ENCODE data around the gene SPARC.

Gene SPARC

DNA sequence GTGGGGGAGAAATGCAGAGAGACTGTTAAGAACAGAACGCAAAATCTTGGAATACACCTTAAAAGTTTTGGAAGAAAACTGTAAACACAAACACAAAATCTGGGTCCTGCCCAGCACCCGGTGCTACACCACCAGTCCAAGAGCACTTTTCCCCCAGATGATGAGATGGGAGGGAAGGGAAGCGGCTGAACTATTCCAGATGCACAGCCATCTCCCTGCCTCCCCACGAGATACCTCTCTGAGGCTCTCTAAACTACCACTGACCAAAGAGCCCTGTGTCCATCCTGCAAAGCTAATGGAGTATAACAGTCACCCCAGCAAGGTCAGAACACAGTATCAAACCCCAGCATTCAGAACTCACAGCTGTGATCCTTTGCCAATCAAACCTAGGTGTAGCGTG lies 8.0 kb downstream of the SPARC start:
- no peak for DNase-seq (ENCODE audit: low read depth)

- DNase-seq (ENCODE audit: low read depth) = no peak
Observed at GRCh38 chr5:151677776-151678545, 8.8 kb downstream of the SPARC start.

- DNase-seq (ENCODE audit: low read depth) = no peak
Observed at GRCh38 chr5:151676719-151677118, 10.0 kb downstream of the SPARC start.

DNA sequence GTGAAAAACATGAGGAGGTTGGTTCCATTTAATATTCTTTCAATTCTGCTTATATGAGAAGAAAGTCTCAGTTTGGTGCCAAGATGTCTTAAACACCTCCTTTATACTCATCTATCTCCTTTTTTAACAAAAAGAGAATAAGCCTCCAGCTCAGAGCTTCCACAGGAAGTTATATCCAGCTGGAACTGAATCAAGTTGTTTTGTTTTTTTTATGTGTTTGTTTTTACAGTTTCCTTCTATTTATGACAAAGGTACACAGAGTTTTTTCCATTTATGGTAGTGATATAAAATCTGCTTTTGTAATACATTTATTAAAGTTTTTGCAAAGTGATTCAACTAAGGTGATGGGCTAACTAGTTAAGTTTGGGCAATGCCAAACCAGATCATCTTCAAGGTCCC lies 10.4 kb downstream of the SPARC start:
- no peak for DNase-seq (ENCODE audit: low read depth)

DNA sequence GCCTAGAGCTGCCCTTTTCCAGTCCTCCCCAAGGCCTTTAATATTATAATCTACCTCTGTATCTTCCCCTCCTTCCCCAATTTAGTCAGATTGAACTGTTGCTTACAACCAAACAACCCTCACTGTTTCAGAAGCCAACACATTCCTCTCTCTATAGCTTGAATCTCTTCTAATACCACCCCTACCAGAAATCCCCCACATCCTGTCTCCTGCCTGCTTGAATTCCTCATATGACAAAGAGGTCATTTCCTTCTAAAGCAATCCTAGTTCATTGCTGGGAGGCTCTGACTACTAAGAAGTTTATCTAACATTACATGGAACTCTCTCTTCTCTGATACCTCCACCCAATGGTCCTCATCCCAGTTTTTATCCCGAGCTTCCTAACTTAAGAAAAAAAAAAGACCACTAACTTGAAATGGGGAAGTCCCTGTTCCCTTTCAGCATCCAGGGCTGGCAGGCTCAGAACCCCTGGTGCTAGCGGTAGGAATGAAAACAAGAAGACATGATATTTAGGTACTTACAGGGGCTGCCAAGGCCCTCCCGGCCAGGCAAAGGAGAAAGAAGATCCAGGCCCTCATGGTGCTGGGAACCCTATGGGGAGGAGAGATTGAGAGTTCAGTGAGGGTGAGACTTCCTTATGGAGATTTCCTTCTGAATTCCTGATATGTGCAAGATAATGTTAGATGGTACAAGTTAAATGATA lies 11.0 kb downstream of the SPARC start:
- DNase-seq (ENCODE audit: low read depth) = no peak

GRCh38 chr5:151674626-151675610 lies 11.8 kb downstream of the SPARC start:
- DNase-seq (ENCODE audit: low read depth) = no peak

- no peak for DNase-seq (ENCODE audit: low read depth)
Observed at GRCh38 chr5:151673421-151673820, 13.3 kb downstream of the SPARC start.

GRCh38 chr5:151672516-151672915 lies 14.2 kb downstream of the SPARC start:
- no peak for DNase-seq (ENCODE audit: low read depth)

DNA sequence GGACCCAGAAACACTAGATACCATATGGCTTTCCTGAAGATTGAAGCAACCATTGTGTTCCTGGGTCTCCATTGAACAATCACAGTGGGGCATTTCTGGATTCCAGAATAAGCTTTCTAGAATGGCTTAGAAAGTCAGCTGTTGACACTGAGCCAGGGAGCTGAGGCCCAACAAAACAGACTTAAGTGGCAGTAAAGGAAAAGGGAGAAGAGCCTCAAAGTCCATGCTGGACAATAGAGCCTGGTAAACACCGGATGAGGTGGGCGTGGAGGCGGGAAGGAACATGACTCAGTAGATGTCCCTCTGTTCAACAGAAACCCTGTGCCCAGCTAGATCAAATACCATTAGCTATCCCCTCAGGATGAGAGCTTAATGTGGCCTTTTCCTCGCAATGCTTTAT lies 14.8 kb downstream of the SPARC start:
- no peak for DNase-seq (ENCODE audit: low read depth)

DNA sequence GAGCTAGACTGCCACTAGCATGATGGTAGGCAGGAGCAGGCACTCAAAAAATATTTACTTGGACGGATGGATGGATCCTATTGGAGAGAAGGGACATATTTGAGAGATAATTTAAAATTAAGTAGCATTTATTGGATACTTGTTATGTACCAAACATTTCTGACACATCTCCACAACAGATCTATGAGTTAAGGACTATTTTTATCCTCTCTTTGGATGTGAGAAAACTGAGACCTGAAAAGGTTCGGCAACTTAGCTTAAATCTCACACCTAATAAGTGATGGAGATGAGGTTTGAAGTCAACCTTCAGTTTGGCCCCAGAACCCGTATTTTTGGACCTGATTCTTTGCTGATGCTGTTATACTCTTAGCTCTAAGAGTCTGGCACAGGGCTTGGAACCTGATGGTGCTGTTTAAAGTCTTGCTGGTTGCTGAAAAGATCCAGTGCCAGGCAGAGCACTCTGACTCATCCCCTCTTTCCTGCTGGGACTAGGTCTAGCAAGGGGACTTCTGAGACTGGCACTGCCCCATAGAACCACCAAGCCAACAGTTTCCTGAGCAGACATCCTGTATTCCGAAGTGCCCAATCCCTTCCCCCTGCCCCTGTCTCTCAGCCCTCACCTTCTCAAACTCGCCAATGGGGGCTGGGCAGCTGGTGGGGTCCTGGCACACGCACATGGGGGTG lies 15.6 kb downstream of the SPARC start:
- no peak for DNase-seq (ENCODE audit: low read depth)

GRCh38 chr5:151670083-151670686 lies 16.5 kb downstream of the SPARC start:
- no peak for DNase-seq (ENCODE audit: low read depth)

DNA sequence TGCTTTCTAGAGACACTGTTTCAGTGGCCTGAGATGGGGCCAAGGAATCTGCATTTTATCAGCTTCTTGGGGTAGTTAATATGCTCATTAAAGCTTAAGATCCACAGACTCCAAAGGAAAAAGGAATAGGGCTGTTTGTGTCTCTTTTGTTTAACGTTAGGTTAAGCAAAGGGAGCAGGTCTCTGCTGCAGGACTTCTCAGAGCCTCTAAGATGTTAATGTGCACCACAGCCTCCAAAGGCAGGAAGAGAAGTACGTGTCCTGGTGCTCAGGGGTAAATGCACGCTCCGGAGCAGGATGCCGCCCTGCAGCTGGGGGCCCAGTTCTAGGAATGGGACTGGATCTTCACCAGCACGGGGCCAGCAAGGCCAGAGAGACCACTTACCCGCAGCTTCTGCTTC lies 19.6 kb downstream of the SPARC start:
- no peak for DNase-seq (ENCODE audit: low read depth)

GRCh38 chr5:151665613-151666012 lies 21.1 kb downstream of the SPARC start:
- no peak for DNase-seq (ENCODE audit: low read depth)

- DNase-seq (ENCODE audit: low read depth) = no peak
Observed at GRCh38 chr5:151664694-151665585, 21.8 kb downstream of the SPARC start.

GRCh38 chr5:151663617-151664293 lies 23.0 kb downstream of the SPARC start:
- no peak for DNase-seq (ENCODE audit: low read depth)

DNA sequence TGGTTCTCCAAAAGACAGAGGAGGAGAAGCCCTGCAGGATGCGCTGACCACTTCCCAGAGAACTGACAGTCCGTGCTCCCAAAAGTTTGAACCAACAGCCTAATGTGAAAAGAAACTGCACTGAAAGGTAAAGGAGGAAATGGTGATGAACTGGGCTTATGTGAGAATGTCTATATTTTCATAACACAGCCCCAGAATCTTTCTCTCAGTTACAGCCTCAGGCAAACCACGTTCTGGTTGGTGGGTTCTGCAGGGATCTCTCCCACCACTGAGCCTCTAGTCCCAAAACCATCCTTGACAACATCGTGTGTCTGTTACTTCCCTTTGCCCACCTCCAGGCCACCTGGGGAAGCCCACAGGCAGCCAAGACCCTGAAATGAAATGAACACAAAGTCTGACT lies 23.9 kb downstream of the SPARC start:
- no peak for DNase-seq (ENCODE audit: low read depth)

GRCh38 chr5:151661968-151662732 lies 24.6 kb downstream of the SPARC start:
- DNase-seq (ENCODE audit: low read depth) = no peak

- DNase-seq (ENCODE audit: low read depth) = no peak
Observed at GRCh38 chr5:151660616-151661495, 25.9 kb downstream of the SPARC start.

Measured in activated T-cell treated with anti-CD3 and anti-CD28 coated beads for 48 hours (primary cell).